B cell (primary cell): ENCODE measurements around the gene TMEM255B.

Source experiments
- EZH2 ChIP-seq: IDR thresholded peaks from 2 replicates; pipeline ENCODE4 v1.6.1; 2012; ENCODE audit warnings: borderline replicate concordance, low read depth, mild to moderate bottlenecking, moderate library complexity, low read length; ENCODE audit not compliant: insufficient read depth, poor library complexity, severe bottlenecking
- TF ChIP-seq, protein P1 (sequence below): fragments of 200-600 bp; IDR thresholded peaks from one replicate; pipeline ENCODE4 v1.8.0; 2022; ENCODE audit warnings: antibody characterized with exemption, mild to moderate bottlenecking

DNA sequence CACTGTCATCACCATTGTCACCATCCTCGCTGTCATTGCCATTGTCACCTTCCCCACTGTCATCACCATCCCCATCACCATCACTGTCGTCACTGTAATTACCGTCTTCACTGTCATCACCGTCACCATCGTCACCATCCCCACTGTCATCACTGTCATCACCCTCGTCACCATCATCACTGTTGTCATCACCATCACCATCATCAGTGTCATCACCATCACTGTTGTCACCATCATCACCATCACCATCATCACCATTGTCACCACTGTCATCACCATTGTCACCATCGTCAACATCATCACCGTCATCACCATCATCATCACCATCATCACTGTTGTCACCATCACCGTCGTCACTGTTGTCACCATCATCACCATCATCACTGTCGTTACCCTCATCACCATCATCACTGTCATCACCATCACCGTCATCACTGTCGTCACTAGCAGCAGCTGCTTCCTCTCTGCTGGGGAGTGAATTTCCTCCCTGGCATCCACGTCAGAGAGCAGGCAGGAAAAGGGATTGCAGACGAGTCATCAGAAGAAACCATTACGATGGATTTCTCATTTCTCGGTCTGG lies 27.3 kb downstream of the TMEM255B start:
- TF ChIP-seq, protein P1, sequence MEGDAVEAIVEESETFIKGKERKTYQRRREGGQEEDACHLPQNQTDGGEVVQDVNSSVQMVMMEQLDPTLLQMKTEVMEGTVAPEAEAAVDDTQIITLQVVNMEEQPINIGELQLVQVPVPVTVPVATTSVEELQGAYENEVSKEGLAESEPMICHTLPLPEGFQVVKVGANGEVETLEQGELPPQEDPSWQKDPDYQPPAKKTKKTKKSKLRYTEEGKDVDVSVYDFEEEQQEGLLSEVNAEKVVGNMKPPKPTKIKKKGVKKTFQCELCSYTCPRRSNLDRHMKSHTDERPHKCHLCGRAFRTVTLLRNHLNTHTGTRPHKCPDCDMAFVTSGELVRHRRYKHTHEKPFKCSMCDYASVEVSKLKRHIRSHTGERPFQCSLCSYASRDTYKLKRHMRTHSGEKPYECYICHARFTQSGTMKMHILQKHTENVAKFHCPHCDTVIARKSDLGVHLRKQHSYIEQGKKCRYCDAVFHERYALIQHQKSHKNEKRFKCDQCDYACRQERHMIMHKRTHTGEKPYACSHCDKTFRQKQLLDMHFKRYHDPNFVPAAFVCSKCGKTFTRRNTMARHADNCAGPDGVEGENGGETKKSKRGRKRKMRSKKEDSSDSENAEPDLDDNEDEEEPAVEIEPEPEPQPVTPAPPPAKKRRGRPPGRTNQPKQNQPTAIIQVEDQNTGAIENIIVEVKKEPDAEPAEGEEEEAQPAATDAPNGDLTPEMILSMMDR = no peak
- no peak for TF ChIP-seq EZH2
